HepG2 (cell line): ENCODE data around the gene CRIM1. TPM values are rescaled to one million over a fixed set of nuclear protein-coding genes. Genes with fewer than 3 reads are reported as not detected.
A peak's percentile ranks its signal among the peaks of the same experiment; 100 is the strongest.

Experiments
- AFF4 ChIP-seq: sonication (generic); formaldehyde crosslinking; IDR thresholded peaks from 2 replicates; pipeline ENCODE4 v1.4.0; 2020; ENCODE audit warnings: missing genetic modification reagents
- ATF7-NPFF ChIP-seq: sonication (generic); formaldehyde crosslinking; IDR thresholded peaks from 2 replicates; pipeline ENCODE4 v1.8.1; 2023; ENCODE audit warnings: mild to moderate bottlenecking, low read depth, missing genetic modification reagents, moderate library complexity
- BCL6 ChIP-seq: IDR thresholded peaks from 2 replicates; pipeline ENCODE4 v1.6.1; 2016; ENCODE audit warnings: missing genetic modification reagents, missing compliant biosample characterization
- DNMT1 ChIP-seq: sonication (generic); formaldehyde crosslinking; IDR thresholded peaks from 2 replicates; pipeline ENCODE4 v1.5.1; 2020; ENCODE audit warnings: mild to moderate bottlenecking, missing genetic modification reagents
- HOXA9 ChIP-seq: sonication (generic); formaldehyde crosslinking; IDR thresholded peaks from 2 replicates; pipeline ENCODE4 v1.8.1; 2022; ENCODE audit warnings: missing genetic modification reagents, mild to moderate bottlenecking, moderate library complexity, borderline replicate concordance
- IKZF4 ChIP-seq: sonication (generic); formaldehyde crosslinking; IDR thresholded peaks from 2 replicates; pipeline ENCODE4 v1.5.1; 2020; ENCODE audit warnings: borderline replicate concordance, mild to moderate bottlenecking, low read depth, missing genetic modification reagents; ENCODE audit errors: not compliant biosample characterization
- KLF11 ChIP-seq: IDR thresholded peaks from 2 replicates; pipeline ENCODE4 v1.6.1; 2016; ENCODE audit warnings: missing compliant biosample characterization
- KLF15 ChIP-seq: sonication (generic); formaldehyde crosslinking; IDR thresholded peaks from 2 replicates; pipeline ENCODE4 v1.8.1; 2023; ENCODE audit warnings: borderline replicate concordance, mild to moderate bottlenecking, inconsistent platforms, missing genetic modification reagents, mixed read lengths
- MED8 ChIP-seq: sonication (generic); formaldehyde crosslinking; IDR thresholded peaks from 2 replicates; pipeline ENCODE4 v1.8.1; 2023; ENCODE audit warnings: mild to moderate bottlenecking, missing genetic modification reagents; ENCODE audit not compliant: insufficient replicate concordance
- MXI1 ChIP-seq: IDR thresholded peaks from 3 replicates; pipeline ENCODE4 v1.6.1; 2012; ENCODE audit warnings: low read depth, low read length, inconsistent platforms, borderline replicate concordance
- PHF21A ChIP-seq: sonication (generic); formaldehyde crosslinking; IDR thresholded peaks from 2 replicates; pipeline ENCODE4 v1.5.0; 2020; ENCODE audit warnings: mild to moderate bottlenecking, missing genetic modification reagents
- PRDM4 ChIP-seq: sonication (generic); formaldehyde crosslinking; IDR thresholded peaks from 2 replicates; pipeline ENCODE4 v1.9.0; 2021; ENCODE audit warnings: missing genetic modification reagents, borderline replicate concordance
- RBFOX2 ChIP-seq: fragments of 200-400 bp; formaldehyde crosslinking; IDR thresholded peaks from 2 replicates; pipeline ENCODE4 v1.6.1; 2017; ENCODE audit warnings: low read depth, mild to moderate bottlenecking, low read length
- SMAD1 ChIP-seq: sonication (generic); formaldehyde crosslinking; IDR thresholded peaks from 2 replicates; pipeline ENCODE4 v1.4.0; 2020; ENCODE audit warnings: missing genetic modification reagents, low read depth, mild to moderate bottlenecking, borderline replicate concordance
- STAG1 ChIP-seq: sonication (generic); formaldehyde crosslinking; IDR thresholded peaks from 2 replicates; pipeline ENCODE4 v1.4.0; 2020; ENCODE audit warnings: missing genetic modification reagents
- ZBTB34 ChIP-seq: sonication (generic); formaldehyde crosslinking; IDR thresholded peaks from 2 replicates; pipeline ENCODE4 v1.8.0; 2022; ENCODE audit warnings: mild to moderate bottlenecking, missing genetic modification reagents
- ZNF781 ChIP-seq: sonication (generic); formaldehyde crosslinking; IDR thresholded peaks from 2 replicates; pipeline ENCODE4 v1.5.1; 2020; ENCODE audit warnings: borderline replicate concordance, mild to moderate bottlenecking, missing genetic modification reagents; ENCODE audit errors: not compliant biosample characterization
- ZSCAN21 ChIP-seq: sonication (generic); formaldehyde crosslinking; IDR thresholded peaks from 2 replicates; pipeline ENCODE4 v1.8.0; 2022; ENCODE audit warnings: mild to moderate bottlenecking, missing genetic modification reagents, moderate library complexity, borderline replicate concordance
- polyA plus RNA-seq, 8 experiments: library from polyadenylated mRNA; depleted of rRNA in 3 of 8; stranded (reverse) in 7 of 8; unstranded in 1 of 8; fragments of >200 nt; fragmentation: Illumina TruSeq in 4 of 8; extraction: Trizol in 4 of 8; gene quantifications; 2 replicates each; pipeline versions ENCODE4 v1.2.1 to v1.2.3, GENCODE V29; 2011 to 2016; ENCODE audit warnings: low read depth in 4 of 8, missing spikeins in 1 of 8, mixed read lengths in 1 of 8; ENCODE audit not compliant: insufficient read depth in 1 of 8
- total RNA-seq, 5 experiments: library from RNA; depleted of rRNA; stranded (reverse); fragments of >200 nt; fragmentation: Illumina TruSeq; extraction: Trizol; gene quantifications; 2 replicates each; pipeline ENCODE4 v1.2.3, GENCODE V29; 2016; ENCODE audit warnings: low read depth in 1 of 5
- TF ChIP-seq, protein P1 (sequence below): sonication (generic); formaldehyde crosslinking; IDR thresholded peaks from 2 replicates; pipeline ENCODE4 v1.4.0; 2020; ENCODE audit warnings: missing genetic modification reagents, borderline replicate concordance

The CRIM1 gene
- total and polyA plus RNA-seq, 2 of the 13 experiments (the other 11 are each of a cell fraction or from before 2014, with no cell fraction given): 39.1 to 69.9 TPM

GRCh38 chr2:36355151-36355889 is at the start of gene CRIM1 (continued):
- TF ChIP-seq PRDM4: no peak
- peak; percentile 9; the same call in 1 of the 2 replicates for TF ChIP-seq STAG1 (CRISPR knock-in tag)
- peak; percentile 73 for TF ChIP-seq IKZF4
- no peak for TF ChIP-seq ZNF781 (CRISPR knock-in tag)
- peak; percentile 38 for TF ChIP-seq BCL6 (CRISPR knock-in tag)
- TF ChIP-seq ZBTB34 (CRISPR knock-in tag): no peak
- peak; percentile 62 for TF ChIP-seq PHF21A
- TF ChIP-seq DNMT1 (CRISPR knock-in tag): 0 out of 2 replicates have a peak, but pooled peaks have one; percentile 30
- TF ChIP-seq ATF7-NPFF (CRISPR knock-in tag): peak; percentile 66; the same call in 1 of the 2 replicates
- no peak for TF ChIP-seq KLF11 (CRISPR knock-in tag)
- peak; percentile 88 for TF ChIP-seq RBFOX2
- peak; percentile 65; the same call in 1 of the 3 replicates for TF ChIP-seq MXI1
- peak; percentile 73; the same call in 1 of the 2 replicates for TF ChIP-seq ZSCAN21 (CRISPR knock-in tag)
- TF ChIP-seq HOXA9 (CRISPR knock-in tag): 0 out of 2 replicates have a peak, but pooled peaks have one; percentile 39
- 0 out of 2 replicates have a peak, but pooled peaks have one; percentile 58 for TF ChIP-seq SMAD1 (CRISPR knock-in tag)
- TF ChIP-seq MED8 (CRISPR knock-in tag): no peak
- 0 out of 2 replicates have a peak, but pooled peaks have one; percentile 29 for TF ChIP-seq KLF15 (CRISPR knock-in tag)
- TF ChIP-seq, protein P1, sequence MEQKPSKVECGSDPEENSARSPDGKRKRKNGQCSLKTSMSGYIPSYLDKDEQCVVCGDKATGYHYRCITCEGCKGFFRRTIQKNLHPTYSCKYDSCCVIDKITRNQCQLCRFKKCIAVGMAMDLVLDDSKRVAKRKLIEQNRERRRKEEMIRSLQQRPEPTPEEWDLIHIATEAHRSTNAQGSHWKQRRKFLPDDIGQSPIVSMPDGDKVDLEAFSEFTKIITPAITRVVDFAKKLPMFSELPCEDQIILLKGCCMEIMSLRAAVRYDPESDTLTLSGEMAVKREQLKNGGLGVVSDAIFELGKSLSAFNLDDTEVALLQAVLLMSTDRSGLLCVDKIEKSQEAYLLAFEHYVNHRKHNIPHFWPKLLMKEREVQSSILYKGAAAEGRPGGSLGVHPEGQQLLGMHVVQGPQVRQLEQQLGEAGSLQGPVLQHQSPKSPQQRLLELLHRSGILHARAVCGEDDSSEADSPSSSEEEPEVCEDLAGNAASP: 0 out of 2 replicates have a peak, but pooled peaks have one; percentile 35
- TF ChIP-seq AFF4 (CRISPR knock-in tag): no peak
